Activated T-cell treated with anti-CD3 and anti-CD28 coated beads, Interleukin-2, amount 50 U/mL, for 48 hours (primary cell): ENCODE results near the gene CPNE8.

Source experiments
- DNase-seq, 2 experiments: peaks; one replicate each; pipeline ENCODE4 v3.0.0-alpha.2; 2020

The CPNE8 gene

DNA sequence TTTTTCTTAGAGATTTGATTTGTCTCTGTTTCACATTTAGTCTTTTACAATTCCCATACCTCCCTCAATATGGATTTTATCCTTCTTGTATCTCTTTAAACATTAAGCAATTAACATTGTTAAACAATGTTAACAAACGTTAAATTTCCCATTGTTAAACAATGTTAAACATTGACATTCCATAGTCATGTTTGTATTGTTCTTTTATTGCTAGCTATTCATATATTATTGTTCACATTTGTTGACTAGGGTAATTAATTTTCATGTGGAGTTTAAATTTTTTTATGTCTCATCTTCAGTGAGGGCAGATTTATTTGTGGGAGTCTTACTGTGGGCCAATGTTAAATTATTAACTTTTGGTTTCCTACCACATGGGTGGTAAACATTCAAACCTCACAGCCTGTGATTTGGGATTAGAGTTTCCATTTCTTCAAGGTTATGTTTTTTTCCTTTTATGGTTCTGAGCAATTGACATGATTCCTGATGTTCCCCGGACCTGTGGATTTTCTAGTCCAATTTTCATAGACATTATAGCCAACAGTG lies 294.5 kb downstream of the CPNE8 start:
- DNase-seq, result no peak

DNA sequence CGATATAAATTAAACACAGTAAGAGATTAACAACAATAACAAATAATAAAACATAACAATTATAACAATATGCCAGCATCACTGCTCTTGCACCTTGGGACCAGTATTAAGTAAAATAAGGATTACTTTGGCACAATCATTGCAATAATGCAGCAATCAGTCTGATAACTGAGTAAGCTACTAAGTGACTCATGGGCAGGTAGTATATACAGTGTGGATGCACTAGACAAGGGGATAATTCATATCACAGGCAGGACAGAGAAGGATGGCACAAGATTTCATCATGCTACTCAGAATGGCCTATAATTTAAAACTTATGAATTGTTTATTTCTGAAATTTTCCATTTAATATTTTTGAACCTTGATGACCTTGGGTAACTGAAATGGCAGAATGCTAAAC lies 298.1 kb downstream of the CPNE8 start:
- DNase-seq, result no peak
